HEK293 (cell line): ENCODE data around the gene CAMK2G.

Source experiments
- SP2 ChIP-seq: fragments of 450-650 bp; formaldehyde crosslinking; IDR thresholded peaks from 2 replicates; pipeline ENCODE4 v1.5.1; 2016; ENCODE audit warnings: missing biosample characterization, missing genetic modification characterization
- TF ChIP-seq, protein P1 (sequence below): fragments of 450-650 bp; formaldehyde crosslinking; IDR thresholded peaks from 2 replicates; pipeline ENCODE4 v1.5.1; 2016; ENCODE audit warnings: missing biosample characterization, missing genetic modification characterization

DNA sequence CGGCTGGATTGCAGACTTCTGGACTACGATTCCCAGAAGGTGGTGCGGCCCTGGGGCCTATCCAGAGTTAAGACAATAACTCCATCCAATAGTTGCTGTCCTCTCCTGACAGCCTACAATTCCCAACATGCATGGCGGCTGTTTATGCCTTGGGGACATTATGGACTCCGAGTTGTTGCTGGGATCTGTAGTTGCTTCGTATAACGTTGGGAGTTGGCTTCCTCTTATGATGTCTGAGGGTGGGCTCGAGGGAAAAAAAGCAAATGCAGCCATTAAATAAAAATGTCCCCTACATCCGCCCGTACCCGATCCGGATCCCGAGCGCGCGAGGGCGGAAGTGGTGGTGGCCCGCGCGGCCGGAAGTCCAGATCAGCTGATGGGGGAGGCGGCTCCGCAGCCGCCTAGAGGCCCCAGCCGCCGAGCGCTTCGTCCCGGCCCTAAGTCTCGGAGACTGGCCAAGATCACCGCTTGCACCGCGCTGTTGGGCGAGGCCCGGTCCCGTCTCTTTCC, 89.1 kb downstream of the CAMK2G start, which contains the start of gene ZSWIM8:
- TF ChIP-seq, protein P1, sequence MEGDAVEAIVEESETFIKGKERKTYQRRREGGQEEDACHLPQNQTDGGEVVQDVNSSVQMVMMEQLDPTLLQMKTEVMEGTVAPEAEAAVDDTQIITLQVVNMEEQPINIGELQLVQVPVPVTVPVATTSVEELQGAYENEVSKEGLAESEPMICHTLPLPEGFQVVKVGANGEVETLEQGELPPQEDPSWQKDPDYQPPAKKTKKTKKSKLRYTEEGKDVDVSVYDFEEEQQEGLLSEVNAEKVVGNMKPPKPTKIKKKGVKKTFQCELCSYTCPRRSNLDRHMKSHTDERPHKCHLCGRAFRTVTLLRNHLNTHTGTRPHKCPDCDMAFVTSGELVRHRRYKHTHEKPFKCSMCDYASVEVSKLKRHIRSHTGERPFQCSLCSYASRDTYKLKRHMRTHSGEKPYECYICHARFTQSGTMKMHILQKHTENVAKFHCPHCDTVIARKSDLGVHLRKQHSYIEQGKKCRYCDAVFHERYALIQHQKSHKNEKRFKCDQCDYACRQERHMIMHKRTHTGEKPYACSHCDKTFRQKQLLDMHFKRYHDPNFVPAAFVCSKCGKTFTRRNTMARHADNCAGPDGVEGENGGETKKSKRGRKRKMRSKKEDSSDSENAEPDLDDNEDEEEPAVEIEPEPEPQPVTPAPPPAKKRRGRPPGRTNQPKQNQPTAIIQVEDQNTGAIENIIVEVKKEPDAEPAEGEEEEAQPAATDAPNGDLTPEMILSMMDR (tag by site-specific recombination), result no peak; the same call in 1 of the 2 replicates
- peak; percentile 90 for TF ChIP-seq SP2 (tag by site-specific recombination)
